DOHH2 (cell line): ENCODE data around the gene PRDM15.

Source experiments
- H3F3A ChIP-seq: fragments of 200-600 bp; sonication (generic), shearing (Covaris generic); 2 replicates; pipeline ENCODE4 v1.6.0; 2016; ENCODE audit warnings: antibody characterized with exemption, mild to moderate bottlenecking; ENCODE audit not compliant: control insufficient read depth, insufficient read depth
- H3K27ac ChIP-seq: fragments of 200-600 bp; sonication (generic); 2 replicates; pipeline ENCODE4 v1.5.1; 2014; ENCODE audit warnings: low read depth, mild to moderate bottlenecking, low read length, moderate library complexity
- H3K27me3 ChIP-seq: fragments of 200-600 bp; sonication (generic); 2 replicates; pipeline ENCODE4 v1.6.1; 2014; ENCODE audit warnings: mild to moderate bottlenecking, low read length, mixed read lengths; ENCODE audit not compliant: control insufficient read depth
- H3K36me3 ChIP-seq: fragments of 200-600 bp; sonication (generic); 2 replicates; pipeline ENCODE4 v1.6.1; 2014; ENCODE audit warnings: mild to moderate bottlenecking, low read length, moderate library complexity, mixed read lengths; ENCODE audit not compliant: control insufficient read depth
- H3K4me1 ChIP-seq: fragments of 200-600 bp; sonication (generic); 2 replicates; pipeline ENCODE4 v1.6.1; 2014; ENCODE audit warnings: mild to moderate bottlenecking, low read length, mixed read lengths; ENCODE audit not compliant: control insufficient read depth
- H3K4me2 ChIP-seq: fragments of 200-600 bp; sonication (generic); 2 replicates; pipeline ENCODE4 v1.6.0; 2014; ENCODE audit warnings: mild to moderate bottlenecking, low read length, moderate library complexity
- H3K4me3 ChIP-seq: fragments of 200-600 bp; sonication (generic); 2 replicates; pipeline ENCODE4 v1.5.1; 2014; ENCODE audit warnings: mild to moderate bottlenecking, low read length, mixed read lengths
- H3K79me2 ChIP-seq: fragments of 200-600 bp; sonication (generic); 2 replicates; pipeline ENCODE4 v1.6.1; 2014; ENCODE audit warnings: mild to moderate bottlenecking, low read length, mixed read lengths; ENCODE audit not compliant: control insufficient read depth
- H3K9me2 ChIP-seq: fragments of 200-600 bp; sonication (generic); replicated peaks from 2 replicates; pipeline ENCODE4 v1.6.1; 2014; ENCODE audit warnings: mild to moderate bottlenecking, low read length, mixed read lengths; ENCODE audit not compliant: control insufficient read depth
- H3K9me3 ChIP-seq: fragments of 200-600 bp; sonication (generic); 2 replicates; pipeline ENCODE4 v1.6.1; 2014; ENCODE audit warnings: antibody characterized with exemption, low read length, mixed read lengths; ENCODE audit not compliant: control insufficient read depth, insufficient read depth
- H4K20me1 ChIP-seq: fragments of 200-600 bp; sonication (generic); 2 replicates; pipeline ENCODE4 v1.6.0; 2014; ENCODE audit warnings: low read depth, mild to moderate bottlenecking, antibody characterized with exemption, low read length, moderate library complexity; ENCODE audit not compliant: control insufficient read depth, insufficient read depth
- EZH2phosphoT487 ChIP-seq: fragments of 200-600 bp; sonication (generic); IDR thresholded peaks from 2 replicates; pipeline ENCODE4 v1.6.1; 2017; ENCODE audit warnings: borderline replicate concordance, mild to moderate bottlenecking, antibody characterized with exemption, low read length, moderate library complexity, mixed read lengths
- TF ChIP-seq, protein P1 (sequence below): fragments of 200-600 bp; sonication (generic); IDR thresholded peaks from one replicate; pipeline ENCODE4 v1.5.1; 2014; ENCODE audit warnings: antibody characterized with exemption, mild to moderate bottlenecking, low read depth, low read length; ENCODE audit not compliant: poor library complexity, severe bottlenecking

Gene PRDM15

DNA sequence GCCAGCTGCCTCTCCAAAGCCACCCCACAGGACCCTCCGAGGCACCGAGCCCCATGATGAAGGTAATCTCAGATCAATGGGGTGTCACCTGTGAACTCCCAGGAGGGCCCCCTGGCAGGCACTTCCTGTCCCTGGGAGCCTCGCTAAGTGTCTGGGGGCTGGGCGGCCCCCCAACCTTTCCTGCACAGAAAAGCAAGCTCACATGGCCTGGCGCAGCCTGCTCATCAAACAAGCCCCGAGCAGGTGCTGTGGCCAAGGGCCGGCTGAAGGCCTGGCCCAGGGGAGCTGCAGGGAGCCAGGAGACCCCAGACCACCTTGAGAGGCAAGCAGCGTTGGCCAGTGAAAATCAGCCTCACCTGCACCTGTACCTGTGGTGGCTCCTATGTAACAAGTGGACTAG lies 115.1 kb downstream of the PRDM15 start:
- peaks cover 6% of the 10 kb centered on the region for H3K4me1 ChIP-seq

DNA sequence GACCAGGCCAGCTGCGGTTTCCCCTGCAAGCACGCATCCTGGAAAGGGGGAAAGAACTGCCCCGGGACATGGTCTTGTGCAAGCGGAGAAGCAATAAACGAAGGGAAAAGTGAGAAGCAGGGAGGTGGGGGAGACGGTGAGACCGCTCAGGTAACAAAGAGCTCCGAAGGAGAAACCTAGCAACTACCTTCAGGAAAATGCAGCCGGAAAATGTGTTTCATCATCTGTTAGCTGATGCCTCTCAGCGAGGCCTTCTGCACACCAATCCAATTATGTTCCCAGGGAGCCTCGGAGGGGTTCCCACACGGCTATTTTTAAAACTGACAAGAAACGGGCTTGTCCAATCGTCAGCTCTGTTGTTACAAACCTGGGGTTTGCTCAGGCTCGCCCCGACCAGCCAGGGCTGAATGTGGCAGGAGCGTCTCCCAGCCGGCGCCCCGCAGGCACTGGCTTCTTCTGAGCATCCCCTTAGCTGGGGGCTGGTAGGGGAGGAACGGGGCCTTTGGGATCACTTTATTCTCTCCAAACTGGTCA lies 115.7 kb downstream of the PRDM15 start:
- Histone ChIP-seq H3K4me3 (no peak overlapping the region), H3K4me2 (no peak overlapping the region), H3K79me2 (no peaks in the 10 kb centered on the region), H3K9me3 (no peaks in the 10 kb centered on the region), H3F3A (no peaks in the 10 kb centered on the region), H3K4me1 (peaks cover 6% of the 10 kb centered on the region), H3K9me2 (no peaks in the 10 kb centered on the region), H3K36me3 (no peaks in the 10 kb centered on the region), H3K27me3 (peaks cover 30% of the 10 kb centered on the region), H4K20me1 (no peaks in the 10 kb centered on the region), H3K27ac (no peak overlapping the region)
- no peak for TF ChIP-seq EZH2phosphoT487
- TF ChIP-seq, protein P1, sequence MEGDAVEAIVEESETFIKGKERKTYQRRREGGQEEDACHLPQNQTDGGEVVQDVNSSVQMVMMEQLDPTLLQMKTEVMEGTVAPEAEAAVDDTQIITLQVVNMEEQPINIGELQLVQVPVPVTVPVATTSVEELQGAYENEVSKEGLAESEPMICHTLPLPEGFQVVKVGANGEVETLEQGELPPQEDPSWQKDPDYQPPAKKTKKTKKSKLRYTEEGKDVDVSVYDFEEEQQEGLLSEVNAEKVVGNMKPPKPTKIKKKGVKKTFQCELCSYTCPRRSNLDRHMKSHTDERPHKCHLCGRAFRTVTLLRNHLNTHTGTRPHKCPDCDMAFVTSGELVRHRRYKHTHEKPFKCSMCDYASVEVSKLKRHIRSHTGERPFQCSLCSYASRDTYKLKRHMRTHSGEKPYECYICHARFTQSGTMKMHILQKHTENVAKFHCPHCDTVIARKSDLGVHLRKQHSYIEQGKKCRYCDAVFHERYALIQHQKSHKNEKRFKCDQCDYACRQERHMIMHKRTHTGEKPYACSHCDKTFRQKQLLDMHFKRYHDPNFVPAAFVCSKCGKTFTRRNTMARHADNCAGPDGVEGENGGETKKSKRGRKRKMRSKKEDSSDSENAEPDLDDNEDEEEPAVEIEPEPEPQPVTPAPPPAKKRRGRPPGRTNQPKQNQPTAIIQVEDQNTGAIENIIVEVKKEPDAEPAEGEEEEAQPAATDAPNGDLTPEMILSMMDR, result no peak

More for the DNA sequence above, 115.1 kb downstream of the PRDM15 start:
- H3K4me3 ChIP-seq, result no peak overlapping the region
- no peaks in the 10 kb centered on the region for H3K79me2 ChIP-seq
- no peaks in the 10 kb centered on the region for H3K9me2 ChIP-seq
- H3K36me3 ChIP-seq, result no peaks in the 10 kb centered on the region
- peaks cover 34% of the 10 kb centered on the region for H3K27me3 ChIP-seq
- no peaks in the 10 kb centered on the region for H3K9me3 ChIP-seq
- H3F3A ChIP-seq, result no peaks in the 10 kb centered on the region
- TF ChIP-seq, protein P1, result no peak
- H3K27ac ChIP-seq, result no peak overlapping the region
- no peak overlapping the region for H3K4me2 ChIP-seq
- H4K20me1 ChIP-seq, result no peaks in the 10 kb centered on the region

DNA sequence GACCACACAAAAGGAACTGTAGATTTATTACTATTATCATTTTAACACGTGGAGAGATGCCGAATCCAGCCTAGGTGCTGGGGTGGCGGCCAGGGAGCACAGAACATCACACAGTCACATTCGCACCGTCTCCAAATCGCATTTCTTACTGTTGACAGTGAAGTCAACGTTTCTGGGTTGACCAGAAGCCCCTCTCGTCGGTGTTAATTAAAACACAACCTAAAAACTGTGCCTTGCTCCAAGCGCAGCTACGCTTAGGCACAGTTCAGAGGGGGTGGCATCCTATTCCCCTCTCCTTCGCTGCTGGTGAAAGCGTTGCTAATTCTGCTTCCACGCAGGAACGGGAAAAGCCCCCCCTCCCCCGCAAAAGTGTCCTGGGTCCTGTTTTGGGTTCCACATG lies 116.4 kb downstream of the PRDM15 start:
- Histone ChIP-seq H4K20me1 (no peaks in the 10 kb centered on the region), H3K79me2 (no peaks in the 10 kb centered on the region), H3K4me2 (no peak overlapping the region), H3K4me1 (peaks cover under 1% of the 10 kb centered on the region), H3F3A (no peaks in the 10 kb centered on the region), H3K27me3 (peaks cover 24% of the 10 kb centered on the region), H3K4me3 (no peak overlapping the region), H3K9me2 (no peaks in the 10 kb centered on the region), H3K36me3 (no peaks in the 10 kb centered on the region), H3K9me3 (no peaks in the 10 kb centered on the region), H3K27ac (no peak overlapping the region)
- TF ChIP-seq, protein P1, result no peak
- TF ChIP-seq EZH2phosphoT487, result no peak
